HCT116 (cell line): ENCODE measurements around the gene CREB3L1. TPM values are rescaled to one million over a fixed set of nuclear protein-coding genes. Genes with fewer than 3 reads are reported as not detected.

Experiments used
- ATAC-seq: fragments of 200-7000 bp; cut with Tn5 transposase; 2 replicates; pipeline ENCODE4 v1.9.1; 2020; ENCODE audit warnings: mild to moderate bottlenecking, moderate library complexity
- BruUV-seq: library from RNA; stranded (reverse); fragments of 400-500 nt; replicated peaks from 2 replicates; lab custom pipeline; 2021; lab: Mats Ljungman, UMichigan
- CTCF ChIA-PET: fragments of 300-600 bp; sonication (Branson Sonifier 250); formaldehyde crosslinking; loops from one replicate; lab custom pipeline; 2021; ENCODE audit warnings: antibody characterized with exemption; lab: Charles Lee
- POLR2A ChIA-PET: fragments of 300-600, 350-600 bp; sonication (Branson Sonifier 250); formaldehyde crosslinking; loops from one replicate; lab custom pipeline; 2021; ENCODE audit warnings: antibody characterized with exemption; lab: Charles Lee
- RAD21 ChIA-PET, 2 experiments: fragments of 300-600 bp; sonication (Branson Sonifier 250); formaldehyde crosslinking; loops; one replicate each; lab custom pipeline; 2023; ENCODE audit warnings: low total read pairs in 2 of 2; ENCODE audit not compliant: uncharacterized antibody in 2 of 2, unreplicated experiment in 2 of 2, low non-redundant PET in 1 of 2; lab: Charles Lee
- DNase-seq: peaks from one replicate; pipeline ENCODE4 v3.0.0-alpha.2; 2010; ENCODE audit warnings: low read depth, low spot score
- H2AFZ ChIP-seq: fragments of 200-600 bp; shearing (Covaris generic), sonication (generic); 2 replicates; pipeline ENCODE4 v1.6.1; 2017; ENCODE audit warnings: low read depth, mixed run types, mixed read lengths, antibody characterized with exemption, low read length; ENCODE audit not compliant: poor library complexity, severe bottlenecking
- H3K27ac ChIP-seq: 2 replicates; pipeline ENCODE4 v1.5.1; 2012; ENCODE audit warnings: low read depth, low read length
- H3K27me3 ChIP-seq: fragments of 200-600 bp; sonication (generic); 2 replicates; pipeline ENCODE4 v1.6.1; 2016; ENCODE audit warnings: mixed run types, low read length, mixed read lengths; ENCODE audit not compliant: insufficient read depth
- H3K36me3 ChIP-seq, 2 experiments: fragments of 200-500 bp in 1 of 2; fragments of 200-600 bp in 1 of 2; sonication (Bioruptor generic) in 1 of 2; sonication (generic) in 1 of 2; 2 replicates each; pipeline versions ENCODE4 v1.5.1 to v1.6.1; 2014 to 2016; ENCODE audit warnings: low read length in 2 of 2, inconsistent platforms in 1 of 2, mixed read lengths in 1 of 2, mixed run types in 1 of 2; ENCODE audit not compliant: insufficient read depth in 2 of 2, control insufficient read depth in 1 of 2
- H3K4me1 ChIP-seq, 2 experiments: fragments of 200-600 bp in 1 of 2; sonication (generic) in 1 of 2; 2 replicates each; pipeline versions ENCODE4 v1.5.1 to v1.6.1; 2012 to 2017; ENCODE audit warnings: low read length in 2 of 2, inconsistent platforms in 1 of 2, mild to moderate bottlenecking in 1 of 2, mixed read lengths in 1 of 2, mixed run types in 1 of 2, moderate library complexity in 1 of 2; ENCODE audit not compliant: insufficient read depth in 2 of 2, control insufficient read depth in 1 of 2
- H3K4me2 ChIP-seq: fragments of 200-600 bp; sonication (generic); 2 replicates; pipeline ENCODE4 v1.6.1; 2017; ENCODE audit warnings: mixed run types, low read length, mixed read lengths
- H3K4me3 ChIP-seq, 2 experiments: fragments of 200-600 bp in 1 of 2; sonication (generic) in 1 of 2; replicated peaks in 1 of 2; 2 replicates each; pipeline ENCODE4 v1.5.1; 2011 to 2016; ENCODE audit warnings: low read length in 2 of 2, control low read depth in 1 of 2, low read depth in 1 of 2, mild to moderate bottlenecking in 1 of 2, mixed read lengths in 1 of 2, mixed run types in 1 of 2
- H3K79me2 ChIP-seq: fragments of 200-600 bp; sonication (generic); 2 replicates; pipeline ENCODE4 v1.6.1; 2017; ENCODE audit warnings: mild to moderate bottlenecking, mixed run types, low read length, moderate library complexity, mixed read lengths; ENCODE audit not compliant: insufficient read depth
- H3K9ac ChIP-seq: fragments of 200-600 bp; sonication (generic); 2 replicates; pipeline ENCODE4 v1.6.1; 2016; ENCODE audit warnings: low read length, mixed read lengths
- H3K9me2 ChIP-seq: fragments of 200-600 bp; sonication (generic), shearing (Covaris generic); 2 replicates; pipeline ENCODE4 v1.6.1; 2017; ENCODE audit warnings: mixed run types, mild to moderate bottlenecking, moderate library complexity; ENCODE audit not compliant: insufficient read depth
- H3K9me3 ChIP-seq, 2 experiments: fragments of 200-500 bp in 1 of 2; fragments of 200-600 bp in 1 of 2; sonication (Bioruptor generic) in 1 of 2; sonication (generic) in 1 of 2; 2 replicates each; pipeline ENCODE4 v1.6.1; 2014 to 2017; ENCODE audit warnings: low read length in 2 of 2, mixed read lengths in 2 of 2, inconsistent platforms in 1 of 2, low read depth in 1 of 2, mild to moderate bottlenecking in 1 of 2, mixed run types in 1 of 2, moderate library complexity in 1 of 2; ENCODE audit not compliant: control insufficient read depth in 1 of 2, insufficient read depth in 1 of 2
- H4K20me1 ChIP-seq: fragments of 200-600 bp; sonication (generic), shearing (Covaris generic); 2 replicates; pipeline ENCODE4 v1.6.1; 2017; ENCODE audit warnings: mixed run types, mild to moderate bottlenecking, moderate library complexity; ENCODE audit not compliant: insufficient read depth
- CBX3 ChIP-seq: IDR thresholded peaks from 2 replicates; pipeline ENCODE4 v1.6.1; 2012; ENCODE audit warnings: low read depth
- CEBPB ChIP-seq: IDR thresholded peaks from 2 replicates; pipeline ENCODE4 v1.6.1; 2012; ENCODE audit warnings: low read depth
- EGR1 ChIP-seq: IDR thresholded peaks from 2 replicates; pipeline ENCODE4 v1.6.1; 2012; ENCODE audit warnings: low read depth
- ELF1 ChIP-seq: IDR thresholded peaks from 2 replicates; pipeline ENCODE4 v1.6.1; 2012; ENCODE audit warnings: low read depth, borderline replicate concordance
- FOSL1 ChIP-seq: IDR thresholded peaks from 2 replicates; pipeline ENCODE4 v1.6.1; 2012; ENCODE audit warnings: low read depth
- JUND ChIP-seq: IDR thresholded peaks from 2 replicates; pipeline ENCODE4 v1.6.1; 2012
- POLR2A ChIP-seq: IDR thresholded peaks from 2 replicates; pipeline ENCODE4 v1.7.0; 2011; ENCODE audit warnings: borderline replicate concordance; ENCODE audit not compliant: insufficient read depth, insufficient read length; ENCODE audit errors: extremely low read depth
- POLR2AphosphoS5 ChIP-seq: IDR thresholded peaks from 2 replicates; pipeline ENCODE4 v1.6.1; 2011; ENCODE audit warnings: mild to moderate bottlenecking, low read depth, low read length, moderate library complexity
- RAD21 ChIP-seq: IDR thresholded peaks from 2 replicates; pipeline ENCODE4 v1.6.1; 2012; ENCODE audit warnings: low read depth, mild to moderate bottlenecking
- SIN3A ChIP-seq: IDR thresholded peaks from 2 replicates; pipeline ENCODE4 v1.6.1; 2012; ENCODE audit warnings: low read depth
- SP1 ChIP-seq: IDR thresholded peaks from 2 replicates; pipeline ENCODE4 v1.6.1; 2012; ENCODE audit warnings: low read depth
- SRF ChIP-seq: IDR thresholded peaks from 2 replicates; pipeline ENCODE4 v1.6.1; 2012; ENCODE audit warnings: low read depth
- TCF7L2 ChIP-seq: IDR thresholded peaks from 2 replicates; pipeline ENCODE4 v1.7.0; 2011; ENCODE audit warnings: borderline replicate concordance, inconsistent platforms; ENCODE audit not compliant: insufficient read depth, insufficient read length; ENCODE audit errors: extremely low read depth
- YY1 ChIP-seq: IDR thresholded peaks from 2 replicates; pipeline ENCODE4 v1.6.1; 2011; ENCODE audit warnings: low read length, low read depth, moderate library complexity, mild to moderate bottlenecking; ENCODE audit not compliant: insufficient replicate concordance; ENCODE audit errors: extremely low read depth
- ZFX ChIP-seq: fragments of 450-650 bp; IDR thresholded peaks from 2 replicates; pipeline ENCODE4 v1.6.1; 2017
- ZNF274 ChIP-seq: fragments of 200-500 bp; sonication (Bioruptor generic); IDR thresholded peaks from 2 replicates; pipeline ENCODE4 v1.6.1; 2014; ENCODE audit warnings: mild to moderate bottlenecking, low read depth, low read length, inconsistent platforms
- intact Hi-C: fragments of 100-400 bp; cut with micrococcal nuclease; formaldehyde crosslinking; loops from 2 replicates; pipeline ENCODE4 v1.10.0; 2022
- total RNA-seq: library from RNA; stranded (reverse); gene quantifications from one replicate; pipeline ENCODE4 v1.2.1, GENCODE V29; 2021; ENCODE audit not compliant: unreplicated experiment
- TF ChIP-seq, protein P1 (sequence below): IDR thresholded peaks from 2 replicates; pipeline ENCODE4 v1.6.1; 2012; ENCODE audit warnings: low read depth
- TF ChIP-seq, protein P2 (sequence below): IDR thresholded peaks from 2 replicates; pipeline ENCODE4 v1.6.1; 2011; ENCODE audit warnings: mild to moderate bottlenecking, low read length, moderate library complexity; ENCODE audit not compliant: insufficient replicate concordance; ENCODE audit errors: extremely low read depth
- TF ChIP-seq, protein P3 (sequence below): IDR thresholded peaks from 2 replicates; pipeline ENCODE4 v1.6.1; 2012

CREB3L1 gene
- total RNA-seq, 1 experiment from 2014 or later: 0.37 TPM

DNA sequence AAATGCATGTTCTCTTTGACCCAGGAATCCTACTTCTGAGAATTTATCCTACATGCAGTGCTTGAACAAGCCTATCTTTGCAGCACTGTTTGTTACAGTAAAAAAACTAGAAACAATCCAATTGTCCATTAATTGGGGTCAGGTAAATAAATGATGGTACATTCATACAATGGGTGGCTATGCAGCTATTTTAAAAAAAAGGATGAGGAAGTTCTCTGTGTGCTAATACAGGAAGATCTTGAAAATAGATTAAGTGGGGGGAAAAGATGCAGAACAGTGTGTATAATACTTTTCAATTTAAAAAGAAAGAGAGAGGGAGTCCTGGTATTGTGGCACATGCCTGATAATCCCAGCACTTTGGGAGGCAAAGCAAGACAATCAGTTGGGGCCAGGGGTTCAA is 9.5 kb upstream of the CREB3L1 start:
- no TSS peak for BruUV-seq
- no peaks in the 10 kb centered on the region for H3K79me2 ChIP-seq
- H3K9ac ChIP-seq: no peak overlapping the region
- no peaks in the 10 kb centered on the region for H4K20me1 ChIP-seq
- H3K4me2 ChIP-seq: no peak overlapping the region
- POLR2A ChIA-PET: interaction anchor here (0.7 kb wide), 1 partner anchor 125 kb away, joined by 3 read pairs; no protein-coding TSS in a partner anchor
- peaks cover 4 to 13% of the 10 kb centered on the region in 2 experiments for H3K4me1 ChIP-seq
- no peaks in the 10 kb centered on the region for H3K9me2 ChIP-seq
- H3K36me3 ChIP-seq: no peaks in the 10 kb centered on the region
- H3K4me3 ChIP-seq: no peak overlapping the region
- DNase-seq (no peak), ATAC-seq (no peak)
- CTCF ChIA-PET: no interaction called here
- RAD21 ChIA-PET: no interaction called here
- H3K27ac ChIP-seq: no peak overlapping the region
- TF ChIP-seq, protein P1, sequence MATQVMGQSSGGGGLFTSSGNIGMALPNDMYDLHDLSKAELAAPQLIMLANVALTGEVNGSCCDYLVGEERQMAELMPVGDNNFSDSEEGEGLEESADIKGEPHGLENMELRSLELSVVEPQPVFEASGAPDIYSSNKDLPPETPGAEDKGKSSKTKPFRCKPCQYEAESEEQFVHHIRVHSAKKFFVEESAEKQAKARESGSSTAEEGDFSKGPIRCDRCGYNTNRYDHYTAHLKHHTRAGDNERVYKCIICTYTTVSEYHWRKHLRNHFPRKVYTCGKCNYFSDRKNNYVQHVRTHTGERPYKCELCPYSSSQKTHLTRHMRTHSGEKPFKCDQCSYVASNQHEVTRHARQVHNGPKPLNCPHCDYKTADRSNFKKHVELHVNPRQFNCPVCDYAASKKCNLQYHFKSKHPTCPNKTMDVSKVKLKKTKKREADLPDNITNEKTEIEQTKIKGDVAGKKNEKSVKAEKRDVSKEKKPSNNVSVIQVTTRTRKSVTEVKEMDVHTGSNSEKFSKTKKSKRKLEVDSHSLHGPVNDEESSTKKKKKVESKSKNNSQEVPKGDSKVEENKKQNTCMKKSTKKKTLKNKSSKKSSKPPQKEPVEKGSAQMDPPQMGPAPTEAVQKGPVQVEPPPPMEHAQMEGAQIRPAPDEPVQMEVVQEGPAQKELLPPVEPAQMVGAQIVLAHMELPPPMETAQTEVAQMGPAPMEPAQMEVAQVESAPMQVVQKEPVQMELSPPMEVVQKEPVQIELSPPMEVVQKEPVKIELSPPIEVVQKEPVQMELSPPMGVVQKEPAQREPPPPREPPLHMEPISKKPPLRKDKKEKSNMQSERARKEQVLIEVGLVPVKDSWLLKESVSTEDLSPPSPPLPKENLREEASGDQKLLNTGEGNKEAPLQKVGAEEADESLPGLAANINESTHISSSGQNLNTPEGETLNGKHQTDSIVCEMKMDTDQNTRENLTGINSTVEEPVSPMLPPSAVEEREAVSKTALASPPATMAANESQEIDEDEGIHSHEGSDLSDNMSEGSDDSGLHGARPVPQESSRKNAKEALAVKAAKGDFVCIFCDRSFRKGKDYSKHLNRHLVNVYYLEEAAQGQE: no peak
- TF ChIP-seq, protein P2, sequence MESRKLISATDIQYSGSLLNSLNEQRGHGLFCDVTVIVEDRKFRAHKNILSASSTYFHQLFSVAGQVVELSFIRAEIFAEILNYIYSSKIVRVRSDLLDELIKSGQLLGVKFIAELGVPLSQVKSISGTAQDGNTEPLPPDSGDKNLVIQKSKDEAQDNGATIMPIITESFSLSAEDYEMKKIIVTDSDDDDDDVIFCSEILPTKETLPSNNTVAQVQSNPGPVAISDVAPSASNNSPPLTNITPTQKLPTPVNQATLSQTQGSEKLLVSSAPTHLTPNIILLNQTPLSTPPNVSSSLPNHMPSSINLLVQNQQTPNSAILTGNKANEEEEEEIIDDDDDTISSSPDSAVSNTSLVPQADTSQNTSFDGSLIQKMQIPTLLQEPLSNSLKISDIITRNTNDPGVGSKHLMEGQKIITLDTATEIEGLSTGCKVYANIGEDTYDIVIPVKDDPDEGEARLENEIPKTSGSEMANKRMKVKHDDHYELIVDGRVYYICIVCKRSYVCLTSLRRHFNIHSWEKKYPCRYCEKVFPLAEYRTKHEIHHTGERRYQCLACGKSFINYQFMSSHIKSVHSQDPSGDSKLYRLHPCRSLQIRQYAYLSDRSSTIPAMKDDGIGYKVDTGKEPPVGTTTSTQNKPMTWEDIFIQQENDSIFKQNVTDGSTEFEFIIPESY: no peak
- TF ChIP-seq POLR2A (no peak), JUND (no peak), SRF (no peak), TCF7L2 (no peak), SIN3A (no peak), FOSL1 (no peak), ZNF274 (no peak), YY1 (no peak), SP1 (no peak), CBX3 (no peak), ELF1 (no peak), CEBPB (no peak), ZFX (no peak), RAD21 (no peak), POLR2AphosphoS5 (no peak), EGR1 (no peak)
- TF ChIP-seq, protein P3, sequence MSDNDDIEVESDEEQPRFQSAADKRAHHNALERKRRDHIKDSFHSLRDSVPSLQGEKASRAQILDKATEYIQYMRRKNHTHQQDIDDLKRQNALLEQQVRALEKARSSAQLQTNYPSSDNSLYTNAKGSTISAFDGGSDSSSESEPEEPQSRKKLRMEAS: no peak
- intact Hi-C loops: no loop called here
- no peak overlapping the region for H2AFZ ChIP-seq
- no peaks in the 10 kb centered on the region for H3K9me3 ChIP-seq
- H3K27me3 ChIP-seq: no peaks in the 10 kb centered on the region
